Neural cell (in vitro differentiated cells): ENCODE measurements around the gene PIGP. TPM values are rescaled to one million over a fixed set of nuclear protein-coding genes. Genes with fewer than 3 reads are reported as not detected.

Experiments used
- H2AFZ ChIP-seq: fragments of 200-600, 300-800 bp; sonication (generic), shearing (Covaris generic); 2 replicates; pipeline ENCODE4 v1.6.0; 2014; ENCODE audit warnings: low read depth, mild to moderate bottlenecking, antibody characterized with exemption, low read length, moderate library complexity
- H3F3A ChIP-seq: fragments of 200-600 bp; shearing (Covaris generic); 2 replicates; pipeline ENCODE4 v1.6.1; 2016; ENCODE audit warnings: mild to moderate bottlenecking, moderate library complexity, mixed read lengths, antibody characterized with exemption, low read length; ENCODE audit not compliant: insufficient read depth, poor library complexity, severe bottlenecking
- H3K27ac ChIP-seq: fragments of 200-600, 300-800 bp; sonication (generic), shearing (Covaris generic); 2 replicates; pipeline ENCODE4 v1.5.1; 2014; ENCODE audit warnings: mild to moderate bottlenecking, low read length, moderate library complexity
- H3K27me3 ChIP-seq: fragments of 300-800, 200-600 bp; sonication (generic), shearing (Covaris generic); 2 replicates; pipeline ENCODE4 v1.6.0; 2014; ENCODE audit warnings: mild to moderate bottlenecking, low read depth, low read length, moderate library complexity; ENCODE audit not compliant: insufficient read depth
- H3K36me3 ChIP-seq: fragments of 300-800, 200-600 bp; sonication (generic), shearing (Covaris generic); 2 replicates; pipeline ENCODE4 v1.5.1; 2014; ENCODE audit warnings: mild to moderate bottlenecking, antibody characterized with exemption, low read length, moderate library complexity; ENCODE audit not compliant: insufficient read depth
- H3K4me2 ChIP-seq: fragments of 300-800, 200-600 bp; sonication (generic), shearing (Covaris generic); 2 replicates; pipeline ENCODE4 v1.6.0; 2014; ENCODE audit warnings: mild to moderate bottlenecking, low read length
- H3K4me3 ChIP-seq: fragments of 300-800, 200-600 bp; sonication (generic), shearing (Covaris generic); 2 replicates; pipeline ENCODE4 v1.5.1; 2014; ENCODE audit warnings: mild to moderate bottlenecking, low read length, moderate library complexity
- H3K79me2 ChIP-seq: fragments of 200-600 bp; shearing (Covaris generic); replicated peaks from 2 replicates; pipeline ENCODE4 v1.6.0; 2014; ENCODE audit warnings: mild to moderate bottlenecking, low read length, moderate library complexity; ENCODE audit not compliant: insufficient read depth
- H3K9ac ChIP-seq: fragments of 300-800, 200-600 bp; sonication (generic), shearing (Covaris generic); 2 replicates; pipeline ENCODE4 v1.6.1; 2016; ENCODE audit warnings: mild to moderate bottlenecking, low read length, mixed read lengths
- H3K9me2 ChIP-seq: fragments of 200-600 bp; shearing (Covaris generic); 2 replicates; pipeline ENCODE4 v1.6.1; 2016; ENCODE audit warnings: mild to moderate bottlenecking, low read length, mixed read lengths; ENCODE audit not compliant: insufficient read depth
- H3K9me3 ChIP-seq: fragments of 200-600, 300-800 bp; sonication (generic), shearing (Covaris generic); 2 replicates; pipeline ENCODE4 v1.6.1; 2016; ENCODE audit warnings: mild to moderate bottlenecking, mixed run types, low read length, moderate library complexity, mixed read lengths
- H4K20me1 ChIP-seq: fragments of 200-600 bp; shearing (Covaris generic); 2 replicates; pipeline ENCODE4 v1.6.1; 2016; ENCODE audit warnings: mild to moderate bottlenecking, mixed run types; ENCODE audit not compliant: insufficient read depth
- EP300 ChIP-seq: fragments of 450-650 bp; conservative IDR thresholded peaks from 2 replicates; pipeline ENCODE4 v1.6.1; 2014; ENCODE audit warnings: antibody characterized with exemption, mild to moderate bottlenecking, moderate library complexity; ENCODE audit not compliant: poor library complexity, severe bottlenecking
- EZH2 ChIP-seq: fragments of 200-600, 300-800 bp; shearing (Covaris generic), sonication (generic); IDR thresholded peaks from 2 replicates; pipeline ENCODE4 v1.6.1; 2014; ENCODE audit warnings: antibody characterized with exemption, low read length, borderline replicate concordance, mild to moderate bottlenecking; ENCODE audit not compliant: insufficient read depth, poor library complexity, severe bottlenecking
- MXI1 ChIP-seq: fragments of 450-650 bp; conservative IDR thresholded peaks from 2 replicates; pipeline ENCODE4 v1.6.1; 2014; ENCODE audit warnings: antibody characterized with exemption, mild to moderate bottlenecking; ENCODE audit not compliant: poor library complexity, severe bottlenecking
- POLR2AphosphoS5 ChIP-seq: IDR thresholded peaks from 2 replicates; pipeline ENCODE4 v1.6.1; 2012
- RAD21 ChIP-seq: fragments of 450-650 bp; conservative IDR thresholded peaks from 2 replicates; pipeline ENCODE4 v1.6.1; 2014; ENCODE audit warnings: antibody characterized with exemption, mild to moderate bottlenecking, moderate library complexity
- SMC3 ChIP-seq: fragments of 450-650 bp; conservative IDR thresholded peaks from 2 replicates; pipeline ENCODE4 v1.6.1; 2014; ENCODE audit warnings: antibody characterized with exemption, mild to moderate bottlenecking, moderate library complexity; ENCODE audit not compliant: poor library complexity
- TAF1 ChIP-seq: IDR thresholded peaks from 2 replicates; pipeline ENCODE4 v1.6.1; 2012; ENCODE audit warnings: low read depth
- polyA plus RNA-seq: library from polyadenylated mRNA; depleted of rRNA; stranded (reverse); fragments of >200 nt; gene quantifications from 2 replicates; pipeline ENCODE4 v1.2.3, GENCODE V29; 2014
- TF ChIP-seq, protein P1 (sequence below): IDR thresholded peaks from 2 replicates; pipeline ENCODE4 v1.6.1; 2012; ENCODE audit warnings: borderline replicate concordance
- TF ChIP-seq, protein P2 (sequence below): fragments of 450-650 bp; IDR thresholded peaks from 2 replicates; pipeline ENCODE4 v1.5.1; 2014; ENCODE audit warnings: antibody characterized with exemption, mild to moderate bottlenecking, moderate library complexity; ENCODE audit not compliant: poor library complexity, severe bottlenecking

PIGP gene
- polyA plus RNA-seq, 1 donor from 2014 or later = 38.5 TPM

DNA sequence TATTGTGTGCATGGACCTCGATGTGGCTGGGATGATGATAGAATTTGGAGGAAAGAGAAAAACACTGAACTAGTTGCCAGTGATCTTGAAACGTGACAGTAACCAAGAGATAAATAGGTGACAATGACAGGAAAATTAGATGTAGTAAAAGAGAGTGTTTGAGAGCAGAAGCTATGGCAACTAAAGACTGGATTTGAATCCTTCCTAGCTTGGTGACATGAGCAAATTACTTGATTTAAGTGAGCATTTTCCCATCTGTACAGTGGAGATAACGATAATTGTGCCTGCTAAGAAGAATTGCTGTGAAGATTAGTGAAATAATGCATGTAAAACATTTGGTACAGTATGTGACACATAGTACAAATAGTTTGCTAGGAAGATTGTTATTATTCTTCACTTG lies 12.9 kb upstream of the PIGP start:
- H4K20me1 ChIP-seq = peaks cover 24% of the 10 kb centered on the region
- no peaks in the 10 kb centered on the region for H3K36me3 ChIP-seq
- peak overlapping the region; percentile 13 for H3K27ac ChIP-seq
- TF ChIP-seq, protein P1, sequence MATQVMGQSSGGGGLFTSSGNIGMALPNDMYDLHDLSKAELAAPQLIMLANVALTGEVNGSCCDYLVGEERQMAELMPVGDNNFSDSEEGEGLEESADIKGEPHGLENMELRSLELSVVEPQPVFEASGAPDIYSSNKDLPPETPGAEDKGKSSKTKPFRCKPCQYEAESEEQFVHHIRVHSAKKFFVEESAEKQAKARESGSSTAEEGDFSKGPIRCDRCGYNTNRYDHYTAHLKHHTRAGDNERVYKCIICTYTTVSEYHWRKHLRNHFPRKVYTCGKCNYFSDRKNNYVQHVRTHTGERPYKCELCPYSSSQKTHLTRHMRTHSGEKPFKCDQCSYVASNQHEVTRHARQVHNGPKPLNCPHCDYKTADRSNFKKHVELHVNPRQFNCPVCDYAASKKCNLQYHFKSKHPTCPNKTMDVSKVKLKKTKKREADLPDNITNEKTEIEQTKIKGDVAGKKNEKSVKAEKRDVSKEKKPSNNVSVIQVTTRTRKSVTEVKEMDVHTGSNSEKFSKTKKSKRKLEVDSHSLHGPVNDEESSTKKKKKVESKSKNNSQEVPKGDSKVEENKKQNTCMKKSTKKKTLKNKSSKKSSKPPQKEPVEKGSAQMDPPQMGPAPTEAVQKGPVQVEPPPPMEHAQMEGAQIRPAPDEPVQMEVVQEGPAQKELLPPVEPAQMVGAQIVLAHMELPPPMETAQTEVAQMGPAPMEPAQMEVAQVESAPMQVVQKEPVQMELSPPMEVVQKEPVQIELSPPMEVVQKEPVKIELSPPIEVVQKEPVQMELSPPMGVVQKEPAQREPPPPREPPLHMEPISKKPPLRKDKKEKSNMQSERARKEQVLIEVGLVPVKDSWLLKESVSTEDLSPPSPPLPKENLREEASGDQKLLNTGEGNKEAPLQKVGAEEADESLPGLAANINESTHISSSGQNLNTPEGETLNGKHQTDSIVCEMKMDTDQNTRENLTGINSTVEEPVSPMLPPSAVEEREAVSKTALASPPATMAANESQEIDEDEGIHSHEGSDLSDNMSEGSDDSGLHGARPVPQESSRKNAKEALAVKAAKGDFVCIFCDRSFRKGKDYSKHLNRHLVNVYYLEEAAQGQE = no peak
- no peak for TF ChIP-seq MXI1
- TF ChIP-seq RAD21 = no peak
- no peak for TF ChIP-seq TAF1
- TF ChIP-seq EP300 = no peak
- TF ChIP-seq SMC3 = no peak
- TF ChIP-seq, protein P2, sequence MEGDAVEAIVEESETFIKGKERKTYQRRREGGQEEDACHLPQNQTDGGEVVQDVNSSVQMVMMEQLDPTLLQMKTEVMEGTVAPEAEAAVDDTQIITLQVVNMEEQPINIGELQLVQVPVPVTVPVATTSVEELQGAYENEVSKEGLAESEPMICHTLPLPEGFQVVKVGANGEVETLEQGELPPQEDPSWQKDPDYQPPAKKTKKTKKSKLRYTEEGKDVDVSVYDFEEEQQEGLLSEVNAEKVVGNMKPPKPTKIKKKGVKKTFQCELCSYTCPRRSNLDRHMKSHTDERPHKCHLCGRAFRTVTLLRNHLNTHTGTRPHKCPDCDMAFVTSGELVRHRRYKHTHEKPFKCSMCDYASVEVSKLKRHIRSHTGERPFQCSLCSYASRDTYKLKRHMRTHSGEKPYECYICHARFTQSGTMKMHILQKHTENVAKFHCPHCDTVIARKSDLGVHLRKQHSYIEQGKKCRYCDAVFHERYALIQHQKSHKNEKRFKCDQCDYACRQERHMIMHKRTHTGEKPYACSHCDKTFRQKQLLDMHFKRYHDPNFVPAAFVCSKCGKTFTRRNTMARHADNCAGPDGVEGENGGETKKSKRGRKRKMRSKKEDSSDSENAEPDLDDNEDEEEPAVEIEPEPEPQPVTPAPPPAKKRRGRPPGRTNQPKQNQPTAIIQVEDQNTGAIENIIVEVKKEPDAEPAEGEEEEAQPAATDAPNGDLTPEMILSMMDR = no peak
- no peak for TF ChIP-seq POLR2AphosphoS5
- TF ChIP-seq EZH2 = no peak
- no peak overlapping the region for H3K4me2 ChIP-seq
- no peaks in the 10 kb centered on the region for H3K9me3 ChIP-seq
- no peak overlapping the region for H2AFZ ChIP-seq
- no peaks in the 10 kb centered on the region for H3K9me2 ChIP-seq
- H3F3A ChIP-seq = no peaks in the 10 kb centered on the region
- no peaks in the 10 kb centered on the region for H3K27me3 ChIP-seq
- H3K9ac ChIP-seq = no peak overlapping the region
- H3K79me2 ChIP-seq = peaks cover 96% of the 10 kb centered on the region
- peak overlapping the region; percentile 16 for H3K4me3 ChIP-seq

DNA sequence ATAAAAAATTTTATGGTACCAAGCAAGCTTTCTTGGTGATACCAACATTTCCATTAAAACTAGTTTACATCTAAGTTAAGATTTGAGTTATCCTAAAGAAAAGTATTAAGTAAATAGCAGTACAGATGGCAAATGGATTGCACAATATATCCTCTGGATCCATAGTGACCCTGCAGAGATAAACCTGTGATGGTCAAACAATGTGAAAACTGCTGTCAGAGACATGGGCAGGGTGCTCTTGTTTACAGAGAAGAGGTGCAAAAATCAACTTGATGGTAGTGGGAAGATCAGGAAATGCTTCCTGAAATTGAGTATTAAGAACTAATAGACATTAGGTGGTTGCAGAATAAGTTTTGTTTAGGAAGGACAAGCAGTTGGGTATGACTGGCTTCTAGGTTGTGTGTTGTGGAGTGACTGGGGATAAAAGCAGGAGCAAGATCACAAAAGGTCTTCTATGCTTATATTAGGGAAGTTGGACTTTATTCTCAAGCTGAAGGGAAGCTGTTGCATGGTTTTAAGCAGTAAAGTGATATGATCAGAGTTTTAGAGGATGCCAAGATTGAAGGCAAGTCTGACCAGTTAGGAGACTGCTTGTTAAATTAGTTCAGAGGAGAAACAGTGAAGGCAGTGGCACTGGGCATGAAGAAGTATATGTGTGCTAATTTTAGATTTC lies 10.1 kb upstream of the PIGP start:
- Histone ChIP-seq H3K79me2 (peaks cover 96% of the 10 kb centered on the region), H3K9me3 (no peaks in the 10 kb centered on the region), H3K9me2 (no peaks in the 10 kb centered on the region), H3K9ac (no peak overlapping the region), H3K4me2 (no peak overlapping the region), H2AFZ (no peak overlapping the region), H3K4me3 (no peak overlapping the region), H3K36me3 (no peaks in the 10 kb centered on the region), H3K27me3 (no peaks in the 10 kb centered on the region), H3K27ac (no peak overlapping the region), H4K20me1 (peaks cover 30% of the 10 kb centered on the region), H3F3A (peaks cover 4% of the 10 kb centered on the region)
- TF ChIP-seq, protein P1 = no peak
- TF ChIP-seq POLR2AphosphoS5 (no peak), EP300 (no peak)
